GM21390 (cell line): ENCODE measurements around the gene GID8.

Source experiments
- ATAC-seq: cut with Tn5 transposase; IDR thresholded peaks from one replicate; pipeline ENCODE4 v1.9.1; 2021; ENCODE audit not compliant: unreplicated experiment

The GID8 gene

DNA sequence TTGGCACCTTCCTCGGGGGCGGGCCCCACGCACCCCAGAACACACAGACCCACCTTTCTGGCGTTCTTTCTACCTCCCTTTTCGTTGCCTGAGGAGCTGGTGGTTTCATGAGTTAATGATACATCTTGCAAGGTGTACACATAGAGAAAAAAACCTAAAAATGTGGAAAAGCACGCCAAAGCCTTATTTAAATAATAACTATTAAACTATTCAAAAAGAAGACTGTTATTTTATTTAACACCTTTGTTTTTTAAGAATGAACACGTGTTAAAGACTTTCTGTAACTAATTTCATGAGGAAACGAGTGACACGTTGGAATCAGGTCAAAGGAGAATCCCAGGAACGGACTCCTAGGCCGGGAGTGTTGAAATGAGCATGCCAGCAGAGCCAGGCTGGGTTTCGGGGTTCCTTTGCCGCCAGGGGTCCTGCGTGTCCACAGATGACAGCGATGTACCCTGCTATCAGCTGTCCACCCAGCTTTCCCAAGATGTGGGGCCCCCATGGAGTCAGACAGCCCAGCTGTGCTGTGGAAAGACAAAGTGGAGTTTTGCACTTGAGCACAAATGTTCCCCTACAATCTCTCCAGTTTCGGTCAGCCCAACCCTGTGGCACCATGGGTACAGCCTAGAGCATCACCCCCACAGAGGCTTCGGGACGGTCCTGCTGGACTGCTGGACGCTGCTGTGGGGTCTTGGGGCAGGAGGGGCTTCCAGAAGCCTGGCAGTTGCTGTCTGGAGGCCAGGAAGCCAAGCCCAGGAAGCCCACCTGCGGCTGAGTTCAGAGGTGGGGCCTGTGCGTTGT, 30.6 kb downstream of the GID8 start:
- ATAC-seq: no peak

- no peak for ATAC-seq
Measured at GRCh38 chr20:62969179-62969760, 31.3 kb downstream of the GID8 start.

- no peak for ATAC-seq
Measured at GRCh38 chr20:62969939-62970306, 32.0 kb downstream of the GID8 start.

DNA sequence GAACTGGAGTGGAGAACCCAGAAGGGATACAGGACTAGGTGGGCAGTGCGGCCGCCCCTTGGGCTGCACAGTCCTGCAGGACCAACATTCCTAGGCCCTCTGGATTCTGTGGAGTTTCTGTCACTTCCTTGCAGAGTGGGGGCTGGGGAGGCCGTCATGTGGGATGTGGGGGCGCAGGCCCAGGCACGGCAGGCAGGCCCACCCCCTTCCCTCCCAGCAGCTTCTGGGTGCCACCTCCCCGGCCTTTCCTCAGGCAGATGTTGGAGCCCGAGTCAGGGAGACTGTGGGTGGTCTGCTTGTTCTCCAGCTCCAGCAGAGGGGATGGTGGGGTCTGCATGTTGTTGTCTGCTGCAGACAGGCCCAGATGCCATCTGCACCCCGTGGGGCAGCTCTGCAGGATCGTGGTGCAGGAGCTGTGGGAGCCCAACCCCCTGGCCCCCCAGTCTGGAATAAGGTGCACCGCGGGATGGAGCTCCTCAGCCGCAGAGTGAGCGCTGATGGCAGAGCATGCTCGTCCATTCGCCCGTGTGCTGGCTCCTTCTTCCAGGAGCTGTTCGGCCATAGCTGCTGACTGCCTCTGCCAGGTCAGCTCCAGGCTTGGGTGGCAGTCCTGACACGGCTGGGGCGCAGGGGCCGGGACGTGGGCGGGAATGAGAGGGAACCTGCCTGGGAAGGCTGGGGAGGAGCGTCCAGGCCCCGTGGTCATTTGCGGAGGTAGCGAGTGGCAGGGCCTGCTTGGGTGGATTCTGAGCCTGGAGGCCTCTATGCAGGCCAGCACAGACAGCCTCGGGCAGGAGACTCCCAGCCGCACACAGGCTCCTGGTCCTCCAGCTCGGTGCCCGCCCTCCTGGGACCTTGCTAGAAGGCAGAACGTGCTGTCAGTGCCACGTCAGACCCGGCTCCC, 32.6 kb downstream of the GID8 start:
- no peak for ATAC-seq

- ATAC-seq: no peak
Measured at GRCh38 chr20:62971211-62971949, 33.4 kb downstream of the GID8 start.

DNA sequence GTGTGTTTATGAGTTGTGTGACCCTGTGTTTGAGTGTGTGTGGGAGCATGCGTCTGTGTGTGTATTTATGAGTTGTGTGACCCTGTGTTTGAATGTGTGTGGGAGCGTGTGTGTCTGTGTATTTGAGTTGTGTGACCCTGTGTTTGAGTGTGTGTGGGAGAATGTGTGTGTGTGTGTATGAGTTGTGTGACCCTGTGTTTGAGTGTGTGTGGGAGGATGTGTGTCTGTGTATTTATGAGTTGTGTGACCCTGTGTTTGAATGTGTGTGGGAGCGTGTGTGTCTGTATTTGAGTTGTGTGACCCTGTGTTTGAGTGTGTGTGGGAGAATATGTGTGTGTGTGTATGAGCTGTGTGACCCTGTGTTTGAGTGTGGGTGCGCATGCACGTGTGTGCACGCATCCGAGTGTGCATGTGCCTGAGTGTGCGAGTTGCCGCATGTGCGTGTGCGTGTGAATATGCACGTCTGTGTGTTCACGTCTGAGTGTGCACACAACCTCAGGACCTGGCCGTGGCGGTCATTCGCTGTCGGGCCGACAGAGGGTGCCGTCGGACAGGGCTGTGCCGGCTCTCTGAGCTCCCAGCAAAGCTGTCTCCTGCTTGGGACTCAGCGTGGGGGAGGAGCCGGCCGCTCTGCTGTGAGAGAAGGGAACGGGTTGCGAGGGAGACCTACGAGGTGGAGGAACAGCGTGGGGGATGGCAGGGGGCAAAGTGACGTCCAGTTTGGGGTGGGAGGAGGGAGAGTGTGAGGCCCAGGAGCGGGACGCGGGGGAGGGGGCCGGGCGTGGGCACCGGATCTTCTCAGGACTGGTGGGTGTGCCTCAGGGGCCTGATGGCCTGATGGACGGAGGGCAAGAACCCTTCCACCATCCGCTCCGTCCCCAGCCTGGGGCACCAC, 34.2 kb downstream of the GID8 start:
- ATAC-seq: peak; percentile 81

- no peak for ATAC-seq
Measured at GRCh38 chr20:62972845-62973745, 35.1 kb downstream of the GID8 start.

DNA sequence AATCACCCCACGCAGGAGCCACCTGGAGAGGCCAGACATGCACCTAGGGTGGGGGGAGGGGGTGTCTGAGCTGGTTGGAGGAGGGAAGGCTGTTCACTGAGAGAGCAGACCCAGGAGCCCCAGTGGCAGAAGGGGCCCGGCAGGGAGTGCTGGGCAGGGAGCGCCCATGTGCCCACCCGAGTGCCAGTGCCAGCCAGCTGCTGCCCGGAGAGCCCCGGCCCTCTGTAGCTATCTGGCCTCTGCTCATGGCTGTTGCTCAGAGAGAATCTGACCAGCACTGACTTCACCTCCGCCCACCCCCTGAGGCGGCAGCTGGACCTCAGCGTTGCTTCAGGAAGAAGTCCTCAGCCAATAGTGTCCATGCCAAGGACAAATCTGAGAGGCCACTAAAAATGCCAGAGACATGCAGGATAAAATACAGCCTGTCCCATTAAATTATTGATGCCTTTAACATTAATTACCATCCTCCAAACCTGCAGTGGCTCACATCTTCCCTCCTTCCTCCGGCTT, 37.4 kb downstream of the GID8 start:
- ATAC-seq: no peak

GRCh38 chr20:62975812-62976508, 38.0 kb downstream of the GID8 start:
- ATAC-seq: no peak

DNA sequence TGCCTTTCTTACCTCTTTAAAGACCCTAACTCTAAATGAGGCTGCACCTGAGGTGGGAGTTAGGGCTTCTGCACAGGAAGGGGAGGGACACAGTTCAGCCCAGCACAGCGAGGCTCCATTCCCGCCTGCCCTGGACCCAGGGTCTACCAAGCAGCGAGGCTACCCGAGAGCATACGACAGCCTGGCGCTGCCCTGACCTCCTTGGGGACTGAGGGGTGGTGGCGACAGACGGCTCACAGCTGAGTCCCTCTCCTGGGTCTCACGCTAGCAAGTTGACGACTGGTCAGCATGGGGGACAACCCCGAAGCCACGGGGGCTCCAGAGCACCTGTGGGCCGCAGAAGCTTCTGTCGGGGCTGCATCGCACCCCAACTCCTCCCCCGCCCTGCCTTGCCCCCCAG, 38.9 kb downstream of the GID8 start:
- ATAC-seq: no peak

DNA sequence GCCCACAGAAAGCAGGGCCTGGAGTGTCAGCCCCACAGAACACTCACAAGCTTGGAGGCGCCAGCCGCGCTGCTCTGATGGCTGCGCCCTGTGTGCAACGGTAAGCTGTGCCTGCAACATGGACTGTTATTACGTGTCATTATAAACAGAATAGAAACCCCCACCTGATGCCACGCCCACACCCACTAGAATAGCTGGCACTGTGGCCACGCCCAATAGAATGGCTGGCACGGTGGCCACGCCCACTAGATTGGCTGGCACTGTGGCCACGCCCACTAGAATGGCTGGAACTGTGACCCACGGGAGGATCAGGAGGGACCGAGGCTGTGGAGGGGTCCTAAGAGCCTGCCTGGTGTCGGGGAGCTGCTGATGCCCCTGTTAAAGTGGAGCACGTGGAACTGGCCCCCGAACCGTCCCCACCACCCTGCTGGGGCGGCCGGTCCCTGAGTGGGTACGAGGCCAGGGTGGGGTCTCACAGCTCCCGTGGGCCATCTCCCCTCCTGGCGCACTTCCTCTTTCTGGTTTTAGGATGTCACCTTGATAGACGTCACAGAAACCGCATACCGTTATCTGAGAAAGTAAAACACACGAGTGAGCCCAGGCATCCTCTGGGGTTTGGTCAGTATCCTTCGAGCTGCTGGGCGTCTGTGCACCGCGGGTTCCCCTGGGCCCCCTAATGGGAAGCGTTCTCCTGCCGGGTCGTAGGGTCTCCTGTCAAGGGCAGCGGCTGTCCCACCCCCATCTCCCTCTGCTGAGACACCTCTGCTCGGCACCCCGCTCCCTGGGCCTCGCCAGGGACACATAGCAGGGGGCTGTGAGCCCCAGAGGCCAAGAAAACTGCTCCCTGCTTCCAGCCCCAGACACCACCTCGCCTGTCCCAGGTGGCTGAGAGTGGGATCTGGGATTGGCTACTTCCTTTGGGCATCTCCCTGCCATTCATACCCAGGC, 39.9 kb downstream of the GID8 start:
- ATAC-seq: no peak

GRCh38 chr20:62978561-62978943, 40.6 kb downstream of the GID8 start:
- ATAC-seq: no peak

- ATAC-seq: no peak
Measured at GRCh38 chr20:62979310-62979709, 41.4 kb downstream of the GID8 start.

- no peak for ATAC-seq
Measured at GRCh38 chr20:62979876-62980373, 42.0 kb downstream of the GID8 start.

GRCh38 chr20:62980380-62980960, 42.5 kb downstream of the GID8 start:
- ATAC-seq: no peak

DNA sequence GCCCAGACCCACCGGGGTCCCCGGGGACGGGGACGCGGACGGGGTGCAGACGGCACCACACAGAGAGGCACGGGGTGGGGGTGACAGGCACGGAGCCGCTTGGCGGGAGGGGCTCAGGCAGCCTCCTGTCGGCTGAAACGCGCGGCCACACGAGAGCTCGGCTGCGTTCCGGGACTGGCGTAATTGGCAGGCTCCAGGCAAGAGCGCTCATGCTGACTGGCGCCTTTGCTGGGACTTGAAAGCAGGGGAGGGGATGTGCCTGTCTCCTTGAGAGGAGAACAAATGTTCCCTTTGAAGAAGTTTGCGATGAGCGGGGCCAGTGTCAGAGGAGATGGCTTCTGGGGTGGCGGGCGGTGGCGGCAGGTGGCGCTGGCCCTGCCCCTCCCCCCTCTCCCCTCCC, 43.0 kb downstream of the GID8 start:
- no peak for ATAC-seq
